Activated naive CD4-positive, alpha-beta T cell treated with anti-CD3 and anti-CD28 coated beads, Interleukin-2, amount 10 ng/mL, durations not matched to agents 7 days and 5 days (primary cell): Measurements from ENCODE around the gene ARHGEF38.

Source experiments
- CTCF ChIA-PET: fragments of 350-600 bp; sonication (Branson Sonifier 250); formaldehyde crosslinking; loops from one replicate; lab custom pipeline; 2021; ENCODE audit warnings: antibody characterized with exemption; lab: Charles Lee
- DNase-seq: peaks from one replicate; pipeline ENCODE4 v3.0.0-alpha.2; 2020
- H3K27ac Mint-ChIP-seq: one replicate; pipeline ENCODE4 v1.8.0; 2021; ENCODE audit warnings: mild to moderate bottlenecking, moderate library complexity, mixed read lengths
- H3K27me3 Mint-ChIP-seq: one replicate; pipeline ENCODE4 v1.8.0; 2021; ENCODE audit warnings: mild to moderate bottlenecking, mixed read lengths
- H3K36me3 Mint-ChIP-seq: one replicate; pipeline ENCODE4 v1.8.0; 2021; ENCODE audit warnings: mixed read lengths
- H3K4me1 Mint-ChIP-seq: one replicate; pipeline ENCODE4 v1.8.0; 2021; ENCODE audit warnings: mixed read lengths
- H3K4me3 Mint-ChIP-seq: one replicate; pipeline ENCODE4 v1.8.0; 2021; ENCODE audit warnings: mild to moderate bottlenecking, moderate library complexity, mixed read lengths
- H3K9me3 Mint-ChIP-seq: one replicate; pipeline ENCODE4 v1.8.0; 2021; ENCODE audit warnings: mixed read lengths

The ARHGEF38 gene

DNA sequence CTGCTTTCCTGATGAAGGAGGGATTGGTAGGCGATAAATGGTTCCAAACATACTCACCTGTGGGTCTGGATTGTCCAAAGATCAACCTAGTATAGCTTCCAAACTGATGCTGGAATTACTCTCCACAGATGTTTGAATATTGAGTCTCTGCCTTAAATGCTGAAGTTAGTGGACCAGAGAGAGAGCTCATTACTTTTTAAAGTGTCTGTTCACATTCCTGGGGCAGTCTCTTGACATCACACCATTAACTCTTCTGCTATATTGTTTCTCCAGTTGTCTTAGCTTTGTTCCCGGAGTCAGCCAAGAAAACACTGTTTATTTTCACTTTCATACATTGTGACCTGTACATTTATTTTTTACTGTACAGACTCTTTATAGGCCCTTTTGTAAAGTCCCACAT is 35.4 kb downstream of the ARHGEF38 start:
- DNase-seq: no peak
- peaks cover 3% of the 10 kb centered on the region for H3K27me3 Mint-ChIP-seq
- H3K4me3 Mint-ChIP-seq: no peak overlapping the region
- CTCF ChIA-PET: interaction anchor here (0.5 kb wide), 1 partner anchor 780 kb away, joined by 3 read pairs; no protein-coding TSS in a partner anchor
- H3K27ac Mint-ChIP-seq: no peak overlapping the region
- H3K4me1 Mint-ChIP-seq: peaks cover 6% of the 10 kb centered on the region
- H3K9me3 Mint-ChIP-seq: no peaks in the 10 kb centered on the region
- no peaks in the 10 kb centered on the region for H3K36me3 Mint-ChIP-seq

DNA sequence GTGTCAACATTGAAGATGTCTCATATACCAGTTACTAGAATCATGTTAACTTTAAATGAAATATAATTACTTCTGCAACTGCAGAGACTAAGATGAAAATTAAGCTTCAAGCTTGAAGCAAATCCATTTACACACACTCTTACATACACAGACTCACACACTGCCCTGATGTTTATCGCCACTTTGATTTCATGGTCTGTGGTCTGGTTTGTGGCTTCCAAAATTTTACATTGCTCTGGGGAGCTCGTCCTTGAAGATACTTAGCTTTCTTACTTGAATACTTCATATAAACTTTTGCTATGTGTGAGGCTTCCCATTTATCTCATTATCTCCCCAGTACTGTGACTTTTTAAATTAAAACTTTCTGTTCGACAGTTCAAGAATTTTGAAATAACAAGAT is 35.8 kb downstream of the ARHGEF38 start:
- Mint-ChIP-seq H3K27ac (no peak overlapping the region), H3K4me3 (no peak overlapping the region), H3K27me3 (peaks cover 3% of the 10 kb centered on the region), H3K9me3 (no peaks in the 10 kb centered on the region), H3K4me1 (peaks cover 6% of the 10 kb centered on the region), H3K36me3 (no peaks in the 10 kb centered on the region)
- CTCF ChIA-PET: interaction anchor here (0.5 kb wide), 1 partner anchor 779 kb away, joined by 3 read pairs; no protein-coding TSS in a partner anchor
- DNase-seq: no peak

DNA sequence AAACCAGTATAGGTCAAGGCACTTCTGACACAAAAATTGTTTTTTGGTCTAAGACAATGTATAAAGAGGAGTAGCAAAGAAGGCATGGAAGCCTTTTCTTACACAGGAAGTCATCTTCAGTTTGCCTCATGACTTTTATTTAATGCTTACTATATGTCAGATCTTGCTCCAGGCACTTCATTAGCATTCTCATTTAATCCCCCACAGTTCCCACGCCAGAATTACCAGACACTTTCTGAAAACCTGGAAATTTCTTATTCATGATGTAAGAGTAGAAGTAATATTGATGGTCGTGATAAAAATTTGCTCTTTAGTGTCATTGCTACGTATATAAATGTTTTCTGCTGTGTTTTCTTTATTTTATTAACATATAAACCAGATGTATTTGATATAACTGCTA is 39.2 kb downstream of the ARHGEF38 start:
- DNase-seq: no peak
- H3K4me3 Mint-ChIP-seq: no peak overlapping the region
- CTCF ChIA-PET: no interaction called here
- no peaks in the 10 kb centered on the region for H3K9me3 Mint-ChIP-seq
- H3K27me3 Mint-ChIP-seq: peaks cover 3% of the 10 kb centered on the region
- H3K36me3 Mint-ChIP-seq: no peaks in the 10 kb centered on the region
- no peak overlapping the region for H3K27ac Mint-ChIP-seq
- peaks cover 6% of the 10 kb centered on the region for H3K4me1 Mint-ChIP-seq

DNA sequence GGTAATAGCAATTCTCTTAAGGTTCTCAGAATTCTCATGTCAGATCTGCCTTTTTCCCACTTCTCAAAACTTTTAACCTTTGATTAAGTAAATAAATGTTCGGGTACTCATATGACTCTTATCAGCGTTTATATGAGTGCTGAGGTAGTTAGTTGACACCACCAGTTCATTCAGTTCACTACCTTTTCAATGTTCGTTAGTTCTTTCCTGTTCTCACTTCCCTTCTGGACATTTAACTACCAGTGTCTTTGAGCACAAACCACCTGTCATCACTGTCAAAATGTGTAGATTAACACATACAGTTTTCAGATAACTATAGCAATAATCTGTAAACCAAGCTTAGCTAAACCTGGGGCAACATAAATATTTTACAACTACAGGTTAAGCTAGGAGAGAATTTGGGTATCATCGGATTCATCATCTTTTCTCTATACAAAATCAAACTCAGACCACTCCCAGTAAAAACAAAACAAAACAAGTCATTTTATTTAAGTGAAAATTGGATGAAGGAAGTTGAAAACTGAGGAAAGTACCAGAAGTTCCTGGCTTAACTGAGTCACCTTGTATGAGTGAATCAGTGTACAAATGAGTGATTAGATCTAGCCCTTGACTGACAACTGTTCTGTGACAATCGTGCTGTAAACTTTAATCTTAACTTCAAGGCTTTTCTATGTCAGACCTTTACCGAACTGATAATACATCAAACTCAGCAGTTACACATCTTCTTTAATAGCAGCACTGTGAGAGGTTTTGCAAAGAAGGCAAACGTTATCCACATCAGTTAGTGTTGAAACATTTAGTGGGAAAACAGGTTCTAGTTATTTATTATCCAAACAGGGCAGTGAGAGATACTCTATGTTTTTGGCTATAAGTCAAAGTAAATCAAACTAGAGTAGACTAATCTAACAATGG is 41.9 kb downstream of the ARHGEF38 start:
- H3K4me3 Mint-ChIP-seq: no peak overlapping the region
- no peaks in the 10 kb centered on the region for H3K4me1 Mint-ChIP-seq

DNA sequence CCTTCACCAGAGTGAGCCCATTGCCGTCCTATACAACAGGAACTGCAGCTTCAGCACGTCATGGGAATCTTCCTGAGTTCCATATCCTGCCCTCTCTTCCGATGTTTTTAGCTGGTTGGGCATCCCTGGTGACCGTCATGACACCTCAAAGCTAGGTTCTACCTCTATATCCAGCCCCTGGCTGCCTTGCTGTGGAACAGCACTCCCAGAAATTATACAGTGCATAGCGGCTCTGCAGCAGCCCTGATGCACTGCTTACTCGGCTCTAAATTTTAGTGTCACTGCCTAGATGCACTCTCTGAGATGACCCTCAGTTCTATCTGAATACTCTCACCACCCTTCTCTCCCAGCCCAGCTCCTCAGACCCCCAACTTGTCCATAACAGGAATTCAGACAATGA is 44.3 kb downstream of the ARHGEF38 start:
- H3K4me1 Mint-ChIP-seq: no peaks in the 10 kb centered on the region
- H3K4me3 Mint-ChIP-seq: no peak overlapping the region
- CTCF ChIA-PET: no interaction called here
- H3K36me3 Mint-ChIP-seq: no peaks in the 10 kb centered on the region
- H3K27me3 Mint-ChIP-seq: no peaks in the 10 kb centered on the region
- no peak for DNase-seq
- no peaks in the 10 kb centered on the region for H3K9me3 Mint-ChIP-seq
- no peak overlapping the region for H3K27ac Mint-ChIP-seq

More for the DNA sequence above, 41.9 kb downstream of the ARHGEF38 start:
- H3K27ac Mint-ChIP-seq: no peak overlapping the region
- CTCF ChIA-PET: no interaction called here
- DNase-seq: no peak
- no peaks in the 10 kb centered on the region for H3K9me3 Mint-ChIP-seq
- peaks cover 3% of the 10 kb centered on the region for H3K27me3 Mint-ChIP-seq
- H3K36me3 Mint-ChIP-seq: no peaks in the 10 kb centered on the region

DNA sequence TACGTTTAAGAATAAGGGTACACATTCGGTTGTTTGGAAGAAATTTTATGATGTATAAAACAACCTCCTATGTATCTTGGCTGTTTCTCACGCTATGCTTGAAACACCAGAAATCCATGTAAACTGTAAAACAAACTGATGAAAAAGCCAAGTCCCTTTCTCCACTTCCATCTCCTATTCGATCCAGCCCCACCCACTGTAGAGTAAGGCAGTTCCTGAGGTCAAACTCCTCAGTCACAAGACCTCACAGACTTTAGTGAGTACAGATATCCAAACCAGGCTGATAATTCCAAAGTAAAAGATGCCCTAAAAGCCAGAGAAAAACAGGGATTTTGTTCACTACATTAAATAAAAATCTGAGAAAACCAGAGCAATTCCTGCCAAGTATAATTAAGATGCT is 45.6 kb downstream of the ARHGEF38 start:
- Mint-ChIP-seq H3K4me3 (no peak overlapping the region), H3K9me3 (no peaks in the 10 kb centered on the region), H3K27me3 (no peaks in the 10 kb centered on the region), H3K4me1 (no peaks in the 10 kb centered on the region), H3K27ac (no peak overlapping the region), H3K36me3 (no peaks in the 10 kb centered on the region)
- CTCF ChIA-PET: no interaction called here
- no peak for DNase-seq

DNA sequence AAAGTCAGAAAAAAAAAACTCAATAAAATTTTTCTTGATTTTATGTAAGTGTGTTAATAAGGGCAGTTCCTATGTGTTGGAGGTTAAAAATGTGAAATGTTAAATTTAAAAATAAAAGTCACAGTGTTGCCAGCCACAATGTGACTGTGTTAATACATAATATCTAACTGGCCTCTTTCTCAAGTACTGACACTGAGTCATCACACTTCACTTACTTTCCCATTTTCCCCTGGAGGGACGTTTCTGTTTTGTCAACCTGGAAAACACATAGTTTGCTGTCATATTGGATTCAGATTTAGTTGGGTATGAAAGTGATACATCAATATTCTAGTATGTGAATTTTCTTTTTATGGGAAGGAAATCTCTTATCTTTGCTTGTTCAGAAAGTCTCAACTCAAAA is 46.4 kb downstream of the ARHGEF38 start:
- CTCF ChIA-PET: no interaction called here
- no peak for DNase-seq
- H3K9me3 Mint-ChIP-seq: no peaks in the 10 kb centered on the region
- no peak overlapping the region for H3K4me3 Mint-ChIP-seq
- no peaks in the 10 kb centered on the region for H3K4me1 Mint-ChIP-seq
- no peaks in the 10 kb centered on the region for H3K27me3 Mint-ChIP-seq
- H3K36me3 Mint-ChIP-seq: no peaks in the 10 kb centered on the region
- H3K27ac Mint-ChIP-seq: no peak overlapping the region

- Mint-ChIP-seq H3K27me3 (no peaks in the 10 kb centered on the region), H3K36me3 (no peaks in the 10 kb centered on the region), H3K27ac (no peak overlapping the region), H3K4me1 (no peaks in the 10 kb centered on the region), H3K9me3 (no peaks in the 10 kb centered on the region), H3K4me3 (no peak overlapping the region)
- CTCF ChIA-PET: interaction anchor here (0.6 kb wide), 1 partner anchor 748 kb away, joined by 3 read pairs; no protein-coding TSS in a partner anchor
- DNase-seq: no peak
Observed at GRCh38 chr4:105599482-105599881, 47.1 kb downstream of the ARHGEF38 start.

DNA sequence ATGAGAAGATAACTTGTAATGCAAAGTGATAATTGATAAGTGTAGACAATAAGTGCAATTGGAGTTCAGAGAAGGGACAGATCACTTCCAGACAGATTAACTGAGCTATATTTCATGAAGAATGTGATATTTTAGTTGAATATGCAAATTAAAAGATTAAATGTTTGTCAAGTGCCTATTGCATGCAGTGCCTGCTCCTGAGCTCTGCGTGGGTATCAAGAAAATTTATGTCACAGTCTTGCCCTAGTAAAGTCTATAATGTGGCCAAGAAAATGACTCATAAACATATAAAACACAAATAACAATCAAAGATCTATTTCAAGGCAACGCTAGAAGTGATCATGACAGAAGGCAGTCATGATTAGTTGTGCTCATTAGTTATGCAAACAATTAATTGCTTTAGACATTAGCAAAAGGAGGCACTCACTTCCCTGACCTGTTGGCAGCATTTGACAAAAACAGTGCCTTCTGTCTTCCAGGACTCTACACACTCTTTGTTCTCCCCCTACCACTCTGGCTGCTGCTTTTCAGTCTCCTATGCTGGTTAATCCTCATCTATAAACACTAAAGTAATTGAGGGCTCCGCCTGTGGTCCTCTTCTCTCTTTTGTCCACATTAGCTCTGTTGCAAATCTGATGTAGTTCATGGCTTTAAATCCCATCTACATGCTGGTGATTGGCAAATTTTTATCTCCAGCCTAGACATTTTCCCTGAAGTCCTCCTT is 47.7 kb downstream of the ARHGEF38 start:
- Mint-ChIP-seq H3K4me3 (no peak overlapping the region), H3K36me3 (no peaks in the 10 kb centered on the region), H3K27me3 (no peaks in the 10 kb centered on the region), H3K27ac (no peak overlapping the region), H3K9me3 (no peaks in the 10 kb centered on the region), H3K4me1 (no peaks in the 10 kb centered on the region)
- CTCF ChIA-PET: interaction anchor here (0.6 kb wide), 1 partner anchor 747 kb away, joined by 3 read pairs; no protein-coding TSS in a partner anchor
- DNase-seq: no peak

GRCh38 chr4:105600951-105601350 is 48.5 kb downstream of the ARHGEF38 start:
- no peak overlapping the region for H3K4me3 Mint-ChIP-seq

DNA sequence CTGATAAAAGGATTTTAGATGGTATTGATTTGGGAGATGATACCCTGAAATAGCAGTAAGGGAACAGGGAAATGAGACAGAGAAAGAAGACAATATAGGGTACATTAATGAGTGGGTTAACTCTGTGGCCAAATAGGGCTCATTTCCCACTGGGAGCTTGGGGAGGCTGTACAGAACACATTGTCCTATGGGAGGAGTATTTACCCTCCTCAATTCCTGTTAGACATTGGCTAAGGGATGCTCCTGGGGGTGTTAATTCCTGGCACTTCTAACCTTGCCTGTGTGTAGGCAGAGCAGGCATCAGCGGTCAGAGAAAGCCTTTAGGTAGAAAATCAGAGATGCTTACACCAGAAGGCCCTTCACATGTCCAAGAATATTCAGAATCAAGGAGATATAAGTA is 49.0 kb downstream of the ARHGEF38 start:
- Mint-ChIP-seq H3K36me3 (no peaks in the 10 kb centered on the region), H3K4me1 (no peaks in the 10 kb centered on the region)
- CTCF ChIA-PET: no interaction called here

More at GRCh38 chr4:105600951-105601350, 48.5 kb downstream of the ARHGEF38 start:
- DNase-seq: no peak
- CTCF ChIA-PET: no interaction called here
- H3K9me3 Mint-ChIP-seq: no peaks in the 10 kb centered on the region
- H3K27me3 Mint-ChIP-seq: no peaks in the 10 kb centered on the region
- no peak overlapping the region for H3K27ac Mint-ChIP-seq
- H3K4me1 Mint-ChIP-seq: no peaks in the 10 kb centered on the region
- H3K36me3 Mint-ChIP-seq: no peaks in the 10 kb centered on the region

DNA sequence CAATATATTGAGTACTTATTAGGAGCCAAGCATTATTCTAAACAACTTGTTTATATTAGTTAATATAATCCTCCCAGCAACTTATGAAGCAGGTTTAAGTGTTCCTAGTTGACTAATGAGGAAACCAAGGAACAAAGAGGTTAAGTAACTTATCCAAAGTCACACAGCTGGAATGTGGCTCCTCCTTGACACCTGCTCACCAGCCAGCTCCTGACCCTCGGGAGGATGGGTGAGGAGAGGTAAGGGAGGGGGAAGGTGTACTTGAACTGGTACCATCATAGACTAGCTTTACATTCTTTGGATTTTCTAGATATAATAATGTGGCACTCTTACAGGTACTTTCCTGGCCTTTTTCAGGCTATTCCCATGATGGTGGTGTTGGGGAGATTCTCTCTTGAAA is 50.7 kb downstream of the ARHGEF38 start:
- no peak for DNase-seq
- Mint-ChIP-seq H3K4me1 (no peaks in the 10 kb centered on the region), H3K4me3 (no peak overlapping the region), H3K9me3 (no peaks in the 10 kb centered on the region), H3K27me3 (no peaks in the 10 kb centered on the region), H3K36me3 (no peaks in the 10 kb centered on the region), H3K27ac (no peak overlapping the region)
- CTCF ChIA-PET: no interaction called here

More for the DNA sequence above, 49.0 kb downstream of the ARHGEF38 start:
- DNase-seq: no peak
- Mint-ChIP-seq H3K27ac (no peak overlapping the region), H3K9me3 (no peaks in the 10 kb centered on the region), H3K4me3 (no peak overlapping the region), H3K27me3 (no peaks in the 10 kb centered on the region)

DNA sequence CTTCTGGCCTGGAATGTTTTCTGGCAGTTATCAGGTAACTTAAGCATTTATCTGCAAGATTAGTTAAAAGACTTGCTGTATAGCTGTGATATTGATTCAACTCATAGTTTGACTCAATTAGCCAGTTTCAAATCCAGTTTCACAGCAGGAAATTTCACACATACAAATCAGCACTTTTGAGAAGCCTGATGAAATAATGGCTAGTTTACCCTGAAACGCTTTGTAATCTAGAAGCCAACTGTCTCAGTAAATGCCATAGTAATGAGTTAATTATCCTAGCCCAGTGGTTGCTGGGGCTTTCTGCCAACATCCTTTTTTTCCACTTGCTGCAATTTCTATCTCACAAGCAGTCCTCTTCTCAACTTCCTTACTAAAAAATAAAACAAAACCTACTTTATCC is 53.1 kb downstream of the ARHGEF38 start:
- H3K4me1 Mint-ChIP-seq: no peaks in the 10 kb centered on the region
- no peak overlapping the region for H3K4me3 Mint-ChIP-seq
- H3K36me3 Mint-ChIP-seq: no peaks in the 10 kb centered on the region
- CTCF ChIA-PET: no interaction called here
- H3K27ac Mint-ChIP-seq: no peak overlapping the region
- H3K27me3 Mint-ChIP-seq: no peaks in the 10 kb centered on the region
- no peaks in the 10 kb centered on the region for H3K9me3 Mint-ChIP-seq
- no peak for DNase-seq

DNA sequence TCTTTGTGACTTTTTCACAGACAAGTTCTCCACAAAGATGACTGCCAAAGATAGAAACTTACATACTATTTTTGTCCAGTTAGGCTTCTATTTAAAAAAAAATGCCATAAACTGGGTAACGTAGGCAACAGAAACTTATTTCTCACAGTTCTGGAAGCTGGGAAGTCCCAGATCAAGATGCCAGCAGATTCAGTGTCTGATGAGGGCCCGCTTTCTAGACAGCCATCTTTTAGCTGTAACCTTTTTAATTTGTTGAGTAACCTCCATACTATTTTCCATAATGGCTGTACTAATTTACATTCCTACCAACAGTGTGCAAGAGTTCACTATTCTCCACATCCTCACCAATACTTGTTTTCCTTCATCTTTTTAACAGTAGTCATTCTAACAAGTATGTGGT is 55.5 kb downstream of the ARHGEF38 start:
- H3K9me3 Mint-ChIP-seq: no peaks in the 10 kb centered on the region
- H3K27ac Mint-ChIP-seq: no peak overlapping the region
- CTCF ChIA-PET: no interaction called here
- no peak overlapping the region for H3K4me3 Mint-ChIP-seq
- no peak for DNase-seq
- no peaks in the 10 kb centered on the region for H3K27me3 Mint-ChIP-seq
- no peaks in the 10 kb centered on the region for H3K4me1 Mint-ChIP-seq
- no peaks in the 10 kb centered on the region for H3K36me3 Mint-ChIP-seq
